Urinary bladder (tissue), 4 donors: ENCODE data around the gene DPP10. TPM values are rescaled to one million over a fixed set of nuclear protein-coding genes. Genes with fewer than 3 reads are reported as not detected.

ENCODE experiments used
- DNase-seq: peaks from one replicate; pipeline ENCODE4 v3.0.0-alpha.2; 2015; ENCODE audit errors: extremely low spot score
- H3K27ac ChIP-seq: one replicate; pipeline ENCODE4 v1.5.1; 2013; ENCODE audit warnings: low read depth, mild to moderate bottlenecking, moderate library complexity
- H3K36me3 ChIP-seq: one replicate; pipeline ENCODE4 v1.6.1; 2013; ENCODE audit warnings: mild to moderate bottlenecking, moderate library complexity; ENCODE audit not compliant: insufficient read depth
- H3K4me1 ChIP-seq: one replicate; pipeline ENCODE4 v1.6.1; 2013; ENCODE audit warnings: mild to moderate bottlenecking, moderate library complexity; ENCODE audit not compliant: insufficient read depth
- H3K4me3 ChIP-seq: one replicate; pipeline ENCODE4 v1.5.1; 2013; ENCODE audit warnings: low read depth, low read length
- WGBS: extraction: QIAGEN DNeasy Blood & Tissue Kit; methylation state at CpG from one replicate; pipeline ENCODE4 v1.1.7; 2013; 5-methylcytosine and 5-hydroxymethylcytosine counted together
- polyA plus RNA-seq: library from polyadenylated mRNA; stranded (reverse); fragments of 200-250 nt; gene quantifications from one replicate; pipeline ENCODE4 v1.2.3, GENCODE V29; 2013
- total RNA-seq: library from RNA; depleted of rRNA; stranded (reverse); fragments of >200 nt; gene quantifications from one replicate; pipeline ENCODE4 v1.2.3, GENCODE V29; 2014
- donor health status: healthy with polysubstance abuse.
- donor health status: healthy.

Gene DPP10
- total and polyA plus RNA-seq, 2 donors, result 0.32 to 12.4 TPM

- Histone ChIP-seq H3K4me1 (no peaks in the 10 kb centered on the region), H3K36me3 (no peaks in the 10 kb centered on the region), H3K27ac (no peak overlapping the region), H3K4me3 (no peak overlapping the region)
- 83% methylated on average over 6 of the region's 6 CpGs for WGBS
- no peak for DNase-seq
These were observed 417.5 kb downstream of the DPP10 start for GRCh38 chr2:114859726-114860510.

GRCh38 chr2:114862243-114862642 lies 419.8 kb downstream of the DPP10 start:
- WGBS, result 46% methylated on average over 1 of the region's 1 CpG
- no peak overlapping the region for H3K4me3 ChIP-seq
- H3K36me3 ChIP-seq, result no peaks in the 10 kb centered on the region
- no peak for DNase-seq
- H3K4me1 ChIP-seq, result no peaks in the 10 kb centered on the region
- H3K27ac ChIP-seq, result no peak overlapping the region

DNA sequence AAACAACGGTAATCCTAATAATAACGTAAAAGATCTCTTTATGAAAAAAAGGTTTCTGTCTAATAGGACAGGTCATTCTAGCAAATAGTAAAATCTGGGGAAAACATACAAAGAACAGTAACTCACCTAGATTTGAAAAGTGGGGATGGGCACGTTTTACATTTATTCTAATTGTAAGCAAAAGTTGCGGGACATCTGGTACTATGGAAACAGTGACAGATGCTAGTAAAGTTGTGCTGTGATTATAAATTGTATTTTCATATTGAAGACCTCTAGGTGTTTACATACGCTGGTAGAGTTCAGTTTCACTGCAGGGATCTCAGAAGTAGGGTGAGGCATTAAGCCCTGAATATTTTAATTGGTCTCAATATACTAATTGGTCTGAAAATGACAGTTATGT lies 422.5 kb downstream of the DPP10 start:
- no peak overlapping the region for H3K27ac ChIP-seq
- 74% methylated on average over 5 of the region's 5 CpGs for WGBS
- DNase-seq, result no peak
- no peaks in the 10 kb centered on the region for H3K36me3 ChIP-seq
- no peaks in the 10 kb centered on the region for H3K4me1 ChIP-seq
- no peak overlapping the region for H3K4me3 ChIP-seq

GRCh38 chr2:114880046-114880445 lies 437.6 kb downstream of the DPP10 start:
- Histone ChIP-seq H3K27ac (no peak overlapping the region), H3K36me3 (no peaks in the 10 kb centered on the region), H3K4me1 (no peaks in the 10 kb centered on the region), H3K4me3 (no peak overlapping the region)
- 65% methylated on average over 3 of the region's 3 CpGs for WGBS
- DNase-seq, result no peak

DNA sequence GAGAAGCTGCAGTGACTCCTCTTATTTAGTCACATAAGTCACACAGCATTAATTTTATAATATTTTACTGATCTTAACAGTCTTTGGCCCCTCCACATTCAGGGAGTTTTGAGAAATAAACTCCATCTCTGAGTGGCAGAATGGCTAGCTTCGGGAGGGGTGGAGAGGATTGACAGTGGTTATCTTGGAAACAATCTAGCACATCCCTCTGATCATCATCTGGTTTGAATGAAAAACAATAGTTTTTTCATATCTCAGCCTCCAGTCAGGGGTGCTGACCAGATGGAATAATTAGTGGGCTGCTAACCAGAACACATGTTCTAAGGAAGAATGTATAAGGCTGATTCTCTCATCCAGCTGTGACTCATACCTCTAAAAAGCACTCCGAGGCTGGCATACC lies 477.5 kb downstream of the DPP10 start:
- no peak for DNase-seq
- H3K27ac ChIP-seq, result no peak overlapping the region
- no peak overlapping the region for H3K4me3 ChIP-seq
- WGBS, result 60% methylated on average over 2 of the region's 2 CpGs
- H3K36me3 ChIP-seq, result no peaks in the 10 kb centered on the region
- H3K4me1 ChIP-seq, result no peaks in the 10 kb centered on the region

DNA sequence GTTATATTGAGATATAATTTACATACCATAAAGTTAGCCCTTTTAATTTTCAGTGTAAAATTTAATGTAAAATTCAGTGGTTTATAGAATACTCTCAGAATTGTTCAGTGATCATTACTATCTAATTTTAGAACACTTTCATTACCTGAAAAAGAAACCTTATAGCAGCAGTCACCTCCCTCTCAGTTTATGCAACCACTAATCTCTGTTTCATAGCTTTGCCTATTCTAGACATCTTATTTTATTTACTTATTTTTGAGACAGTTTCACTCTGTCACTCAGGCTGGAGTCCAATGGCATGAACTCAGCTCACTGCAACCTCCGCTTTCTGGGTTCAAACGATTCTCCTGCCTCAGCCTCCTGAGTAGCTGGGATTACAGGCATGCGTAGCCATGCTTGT lies 479.6 kb downstream of the DPP10 start:
- no peaks in the 10 kb centered on the region for H3K4me1 ChIP-seq
- WGBS, result 94% methylated on average over 3 of the region's 3 CpGs
- H3K27ac ChIP-seq, result no peak overlapping the region
- H3K36me3 ChIP-seq, result no peaks in the 10 kb centered on the region
- no peak for DNase-seq
- H3K4me3 ChIP-seq, result no peak overlapping the region

- no peak overlapping the region for H3K4me3 ChIP-seq
- 74% methylated on average over 10 of the region's 10 CpGs for WGBS
- no peaks in the 10 kb centered on the region for H3K4me1 ChIP-seq
- H3K27ac ChIP-seq, result no peak overlapping the region
- H3K36me3 ChIP-seq, result no peaks in the 10 kb centered on the region
- no peak for DNase-seq
These were observed 483.1 kb downstream of the DPP10 start for GRCh38 chr2:114925296-114926255.

GRCh38 chr2:114926303-114926702 lies 483.9 kb downstream of the DPP10 start:
- 76% methylated on average over 4 of the region's 4 CpGs for WGBS
- no peaks in the 10 kb centered on the region for H3K4me1 ChIP-seq
- DNase-seq, result no peak

DNA sequence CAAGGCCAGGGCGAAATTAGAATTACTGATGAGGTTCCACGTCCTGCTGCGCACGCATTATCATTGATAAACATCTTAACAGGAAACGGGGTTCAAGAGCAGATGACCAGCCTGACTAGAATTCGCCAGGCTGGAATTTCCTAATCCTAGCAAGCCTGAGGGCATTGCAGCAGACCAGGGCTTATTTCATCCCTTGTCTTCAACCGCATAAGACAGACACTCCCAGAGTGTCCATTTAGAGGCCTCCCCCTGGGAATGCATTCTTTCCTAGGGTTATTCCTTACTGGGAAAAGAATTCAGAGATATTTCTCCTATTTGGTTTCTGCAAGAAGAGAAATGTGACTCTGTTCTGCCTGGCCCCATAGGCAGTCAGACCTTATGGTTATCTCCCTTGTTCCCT lies 486.8 kb downstream of the DPP10 start:
- Histone ChIP-seq H3K4me3 (no peak overlapping the region), H3K27ac (no peak overlapping the region), H3K4me1 (no peaks in the 10 kb centered on the region), H3K36me3 (no peaks in the 10 kb centered on the region)
- DNase-seq, result no peak
- WGBS, result 87% methylated on average over 7 of the region's 7 CpGs

More at GRCh38 chr2:114926303-114926702, 483.9 kb downstream of the DPP10 start:
- Histone ChIP-seq H3K27ac (no peak overlapping the region), H3K36me3 (no peaks in the 10 kb centered on the region), H3K4me3 (no peak overlapping the region)

DNA sequence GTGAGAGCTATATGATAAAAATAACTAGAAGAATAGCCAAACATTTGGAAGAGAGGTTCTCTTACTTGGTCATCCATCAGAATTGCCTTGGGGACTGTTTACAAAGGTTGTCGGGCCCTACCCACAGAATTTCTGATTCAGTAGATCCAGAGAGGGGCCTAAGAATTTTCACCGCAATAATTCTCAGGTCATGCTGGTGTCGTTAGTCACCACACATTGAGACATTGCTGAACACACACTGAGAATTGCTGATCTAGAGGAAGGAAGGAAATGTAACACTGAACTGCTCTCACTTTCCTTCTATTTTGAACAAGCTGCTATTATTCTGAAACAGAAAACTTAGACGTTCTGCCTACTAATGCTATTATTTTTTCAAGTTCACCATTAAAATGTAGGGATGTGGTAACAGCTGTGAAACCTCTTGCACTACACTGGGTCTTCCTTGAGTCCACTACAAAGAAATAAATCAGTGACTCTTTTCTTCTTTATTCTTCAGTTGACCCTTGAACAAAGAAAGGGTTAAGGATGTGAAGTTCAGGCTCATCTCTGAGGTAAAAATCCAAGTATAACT lies 491.3 kb downstream of the DPP10 start:
- WGBS, result 83% methylated on average over 4 of the region's 4 CpGs
- DNase-seq, result no peak
- H3K36me3 ChIP-seq, result no peaks in the 10 kb centered on the region
- H3K4me3 ChIP-seq, result no peak overlapping the region
- no peaks in the 10 kb centered on the region for H3K4me1 ChIP-seq
- no peak overlapping the region for H3K27ac ChIP-seq

DNA sequence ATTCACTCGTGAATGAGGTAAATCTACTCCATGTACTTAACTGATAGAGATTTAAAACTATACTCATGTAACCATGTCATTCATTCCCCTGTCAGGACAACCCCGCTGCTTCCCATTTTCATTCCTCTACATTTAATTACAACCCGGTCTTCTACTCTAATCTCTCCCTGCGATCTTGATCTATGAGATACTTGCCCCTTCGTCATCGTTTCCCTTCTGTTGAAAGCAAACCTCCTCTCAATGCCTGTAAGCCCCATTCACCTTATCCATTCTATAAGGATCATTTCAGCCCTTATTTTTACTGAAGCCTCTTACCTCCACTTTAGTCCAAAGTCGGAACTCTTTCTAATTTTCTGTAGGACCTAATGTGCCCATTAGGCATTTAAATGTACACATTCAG lies 492.6 kb downstream of the DPP10 start:
- 83% methylated on average over 7 of the region's 7 CpGs for WGBS
- H3K36me3 ChIP-seq, result no peaks in the 10 kb centered on the region
- no peaks in the 10 kb centered on the region for H3K4me1 ChIP-seq
- no peak for DNase-seq
- H3K4me3 ChIP-seq, result no peak overlapping the region
- no peak overlapping the region for H3K27ac ChIP-seq

DNA sequence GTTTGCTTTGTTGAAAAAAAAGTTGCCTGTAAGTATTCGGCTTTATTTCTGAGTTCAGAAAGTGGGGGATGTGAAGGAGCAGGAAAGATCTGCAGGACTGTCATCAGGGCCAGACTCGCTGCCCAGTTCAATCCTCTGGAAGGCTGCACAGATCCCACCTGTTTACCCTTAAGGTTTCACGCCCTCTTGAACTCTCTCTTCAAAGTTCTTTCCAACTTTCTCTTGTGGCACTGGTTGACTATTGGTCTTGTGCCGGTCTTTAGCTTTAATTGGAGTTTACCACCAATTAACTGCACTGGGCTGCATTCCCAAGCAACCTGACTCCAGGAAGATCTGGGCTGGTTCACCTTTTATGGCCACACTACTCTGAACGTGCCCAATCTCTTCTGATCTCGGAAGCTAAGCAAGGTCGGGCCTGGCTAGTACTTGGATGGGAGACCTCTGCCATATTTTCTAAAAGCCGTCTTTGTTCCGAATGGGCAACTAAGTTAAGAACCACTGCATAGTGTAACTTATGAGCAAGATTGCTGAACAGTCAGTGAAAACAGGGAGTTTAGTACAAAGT lies 495.0 kb downstream of the DPP10 start:
- Histone ChIP-seq H3K4me1 (no peaks in the 10 kb centered on the region), H3K4me3 (no peak overlapping the region), H3K27ac (no peak overlapping the region), H3K36me3 (no peaks in the 10 kb centered on the region)
- DNase-seq, result no peak
- 67% methylated on average over 9 of the region's 9 CpGs for WGBS

GRCh38 chr2:114940785-114941458 lies 498.5 kb downstream of the DPP10 start:
- Histone ChIP-seq H3K4me3 (no peak overlapping the region), H3K36me3 (no peaks in the 10 kb centered on the region), H3K27ac (no peak overlapping the region), H3K4me1 (no peaks in the 10 kb centered on the region)
- 78% methylated on average over 3 of the region's 3 CpGs for WGBS
- no peak for DNase-seq
